Measurements from ENCODE around the gene HMGA1. TPM values are rescaled to one million over a fixed set of nuclear protein-coding genes. Genes with fewer than 3 reads are reported as not detected.
A peak's percentile ranks its signal among the peaks of the same experiment; 100 is the strongest.

HMGA1 gene
- total RNA-seq, 4 donors from 2014 or later, result 33.3 to 48.5 (median 41.9) TPM

- intact Hi-C loops (cut with DNase I), result no loop called here
- Histone ChIP-seq H3K9me3 (no peaks in the 10 kb centered on the region), H3K27ac (no peak overlapping the region), H3K4me3 (replicated peaks in 1 of 3) (no peak overlapping the region), H3K27me3 (no peaks in the 10 kb centered on the region), H3K4me1 (no peaks in the 10 kb centered on the region), H3K36me3 (no peaks in the 10 kb centered on the region)
- no peak for DNase-seq
- 82 to 85% methylated on average over 13 of the region's 13 CpGs for WGBS, 2 donors
- TF ChIP-seq POLR2A (IDR thresholded peaks at IDR 0.05) (no peak), CTCF (IDR thresholded peaks at IDR 0.05) (no peak)
Measured at GRCh38 chr6:34272013-34272926, 35.6 kb downstream of the HMGA1 start.

DNA sequence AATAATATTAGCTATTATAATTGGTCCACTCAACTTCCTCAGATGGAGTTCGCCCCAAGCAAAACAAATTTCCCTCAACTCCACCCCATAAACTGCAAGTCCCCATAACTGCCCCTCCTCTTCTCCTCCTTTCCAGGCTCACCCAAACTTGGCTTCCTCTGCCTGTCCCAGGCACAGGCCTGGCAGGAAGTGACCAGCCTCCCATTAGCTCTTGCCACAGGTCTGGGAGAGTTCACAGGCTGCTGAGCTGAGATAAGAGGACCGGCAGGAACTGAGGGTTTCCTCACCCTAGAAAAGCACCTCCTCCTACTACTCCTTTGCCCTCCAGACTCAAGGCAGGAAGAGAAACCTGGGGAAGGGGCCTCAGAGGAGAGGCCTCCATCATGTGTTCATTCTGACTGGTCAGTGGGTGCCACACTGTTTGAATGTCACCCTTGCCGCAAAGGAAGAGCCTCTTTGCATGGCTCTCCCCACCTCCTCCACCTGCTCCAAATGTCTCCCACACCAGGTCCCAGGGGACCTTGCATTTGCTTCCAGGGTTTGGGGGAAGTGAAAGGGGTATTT lies 36.7 kb downstream of the HMGA1 start:
- peak overlapping the region in 1 of 3 donors; percentile 2 for H3K27ac ChIP-seq
- DNase-seq, result peak in 1 of 2 donors; percentile 7
- intact Hi-C loops (cut with DNase I), result no loop called here

DNA sequence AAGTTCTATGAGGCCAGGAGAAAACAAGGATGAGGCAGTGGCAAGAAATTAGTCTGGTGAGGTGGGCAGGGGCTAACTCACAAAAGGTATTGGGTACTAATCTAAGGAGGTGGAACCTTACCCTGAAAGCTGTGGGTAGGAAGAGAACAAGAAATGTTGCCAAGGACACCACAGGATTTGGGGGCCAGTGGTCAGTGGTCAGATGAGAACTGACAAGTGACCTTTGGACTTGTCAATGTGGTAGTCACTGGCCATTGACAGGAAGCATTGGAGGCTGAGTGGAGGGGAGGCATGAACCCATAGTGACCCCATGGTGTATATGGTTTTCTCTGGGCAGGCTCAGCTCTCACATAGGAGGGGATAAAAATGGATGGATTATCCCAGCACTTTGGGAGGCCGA lies 37.5 kb downstream of the HMGA1 start:
- Histone ChIP-seq H3K4me3 (replicated peaks in 1 of 3) (no peak overlapping the region), H3K27ac (no peak overlapping the region), H3K27me3 (no peaks in the 10 kb centered on the region), H3K4me1 (no peaks in the 10 kb centered on the region), H3K36me3 (peaks cover 0 to under 1% of the 10 kb centered on the region in 2 donors), H3K9me3 (no peaks in the 10 kb centered on the region)
- no peak for TF ChIP-seq POLR2A (IDR thresholded peaks at IDR 0.05)
- no peak for TF ChIP-seq CTCF (IDR thresholded peaks at IDR 0.05)
- DNase-seq, result no peak
- intact Hi-C loops (cut with DNase I), result no loop called here
- WGBS, 2 donors, result 94 to 95% methylated on average over 1 of the region's 1 CpG

More for the DNA sequence above, 36.7 kb downstream of the HMGA1 start:
- Histone ChIP-seq H3K27me3 (no peaks in the 10 kb centered on the region), H3K36me3 (no peaks in the 10 kb centered on the region), H3K9me3 (no peaks in the 10 kb centered on the region), H3K4me1 (no peaks in the 10 kb centered on the region), H3K4me3 (replicated peaks in 1 of 3) (no peak overlapping the region)
- TF ChIP-seq CTCF (IDR thresholded peaks at IDR 0.05), result no peak
- TF ChIP-seq POLR2A (IDR thresholded peaks at IDR 0.05), result no peak
- WGBS, 2 donors, result 59 to 70% methylated on average over 3 of the region's 3 CpGs

- TF ChIP-seq POLR2A (IDR thresholded peaks at IDR 0.05), result no peak
- TF ChIP-seq CTCF (IDR thresholded peaks at IDR 0.05), result no peak
Measured at GRCh38 chr6:34275128-34275804, 38.6 kb downstream of the HMGA1 start.

More at GRCh38 chr6:34275128-34275804, 38.6 kb downstream of the HMGA1 start:
- H3K27ac ChIP-seq, result no peak overlapping the region
- H3K36me3 ChIP-seq, result peaks cover 0 to 2% of the 10 kb centered on the region in 2 donors
- no peaks in the 10 kb centered on the region for H3K27me3 ChIP-seq
- H3K9me3 ChIP-seq, result no peaks in the 10 kb centered on the region
- intact Hi-C loops (cut with DNase I), result no loop called here
- DNase-seq, result no peak
- no peak overlapping the region for H3K4me3 ChIP-seq (replicated peaks in 1 of 3)
- WGBS, 2 donors, result 92 to 98% methylated on average over 3 of the region's 3 CpGs
- no peaks in the 10 kb centered on the region for H3K4me1 ChIP-seq

Data from thyroid gland (tissue), 4 donors.